Keratinocyte (primary cell): Measurements from ENCODE around the gene DLAT.
"Not testable (repeated sequence)": the region's sequence is repeated elsewhere in the genome, so short reads cannot be mapped to it uniquely, and the experiment has no call there.

Source experiments
- CTCF ChIP-seq, 3 experiments: IDR thresholded peaks in 1 of 3; conservative IDR thresholded peaks in 1 of 3; optimal IDR thresholded peaks in 1 of 3; 2 replicates in 2 of 3; 3 replicates in 1 of 3; pipeline versions ENCODE3 to v1.5.1; 2011; ENCODE audit warnings: low read length in 3 of 3, mild to moderate bottlenecking in 3 of 3, moderate library complexity in 2 of 3, control low read depth in 1 of 3, inconsistent platforms in 1 of 3; ENCODE audit not compliant: insufficient read depth in 2 of 3; ENCODE audit errors: extremely low read depth in 1 of 3
- EZH2 ChIP-seq: IDR thresholded peaks from one replicate; pipeline ENCODE4 v1.6.1; 2012; ENCODE audit warnings: inconsistent platforms, mild to moderate bottlenecking, low read length, moderate library complexity

DNA sequence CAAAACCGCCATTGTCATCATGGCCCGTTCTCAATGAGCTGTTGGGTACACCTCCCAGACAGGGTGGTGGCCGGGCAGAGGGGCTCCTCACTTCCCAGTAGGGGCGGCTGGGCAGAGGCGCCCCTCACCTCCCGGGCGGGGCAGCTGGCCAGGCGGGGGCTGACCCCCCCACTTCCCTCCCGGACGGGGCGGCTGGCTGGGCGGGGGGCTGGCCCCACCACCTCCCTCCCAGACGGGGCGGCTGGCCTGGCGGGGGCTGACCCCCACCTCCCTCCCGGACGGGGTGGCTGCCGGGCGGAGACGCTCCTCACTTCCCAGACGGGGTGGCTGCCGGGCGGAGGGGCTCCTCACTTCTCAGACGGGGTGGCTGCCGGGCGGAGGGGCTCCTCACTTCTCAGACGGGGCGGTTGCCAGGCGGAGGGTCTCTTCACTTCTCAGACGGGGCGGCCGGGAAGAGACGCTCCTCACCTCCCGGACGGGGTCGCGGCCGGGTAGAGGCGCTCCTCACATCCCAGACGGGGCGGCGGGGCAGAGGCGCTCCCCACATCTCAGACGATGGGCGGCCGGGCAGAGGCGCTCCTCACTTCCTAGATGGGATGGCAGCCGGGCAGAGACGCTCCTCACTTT is 1.7 kb downstream of the DLAT start:
- TF ChIP-seq CTCF (optimal IDR thresholded peaks at IDR 0.05 in 1 of 3, IDR thresholded peaks at IDR 0.05 in 1 of 3, conservative IDR thresholded peaks at IDR 0.05 in 1 of 3; ENCODE audit: extremely low read depth in 1 of 3, insufficient read depth in 2 of 3, low read length in 3 of 3); EZH2: not testable (repeated sequence)
